ENCODE measurements around the gene ADGB. TPM values are rescaled to one million over a fixed set of nuclear protein-coding genes. Genes with fewer than 3 reads are reported as not detected.

Gene ADGB
- total and polyA plus RNA-seq, 4 donors: 0.23 TPM; not detected in 3

GRCh38 chr6:146739696-146740095, 140.9 kb downstream of the ADGB start:
- no peaks in the 10 kb centered on the region for H3K9me3 ChIP-seq (ENCODE audit: control insufficient read depth in 4 of 4, low read length in 3 of 4)
- H3K27ac ChIP-seq (ENCODE audit: low read depth in 1 of 2, low read length in 2 of 2): no peak overlapping the region
- WGBS: 77% methylated on average over 3 of the region's 3 CpGs
- no peaks in the 10 kb centered on the region for H3K27me3 ChIP-seq (ENCODE audit: control insufficient read depth in 4 of 4, insufficient read depth in 4 of 4, low read length in 3 of 4)
- no peaks in the 10 kb centered on the region for H3K36me3 ChIP-seq (ENCODE audit: control insufficient read depth in 4 of 4, insufficient read depth in 3 of 4, low read depth in 1 of 4, low read length in 3 of 4)
- H3K9ac ChIP-seq (ENCODE audit: low read depth in 1 of 2, low read length in 2 of 2): no peak overlapping the region
- H3K4me1 ChIP-seq (ENCODE audit: control insufficient read depth in 4 of 4, insufficient read depth in 4 of 4, low read length in 3 of 4): no peaks in the 10 kb centered on the region
- no peak for DNase-seq (ENCODE audit: low spot score)
- TF ChIP-seq HNF4G (IDR thresholded peaks at IDR 0.05): no peak
- no peak for TF ChIP-seq EGR1 (IDR thresholded peaks at IDR 0.05; ENCODE audit: low read depth in 2 of 2)
- H3K4me3 ChIP-seq (ENCODE audit: low read depth in 1 of 3, low read length in 3 of 3): no peak overlapping the region

GRCh38 chr6:146741609-146742008, 142.8 kb downstream of the ADGB start:
- TF ChIP-seq HNF4G (IDR thresholded peaks at IDR 0.05) (no peak), EGR1 (IDR thresholded peaks at IDR 0.05; ENCODE audit: low read depth in 2 of 2) (no peak), GABPA (IDR thresholded peaks at IDR 0.05 in 1 of 2, conservative IDR thresholded peaks at IDR 0.05 in 1 of 2) (no peak), MAX (IDR thresholded peaks at IDR 0.05) (no peak), JUND (IDR thresholded peaks at IDR 0.05) (no peak), REST (IDR thresholded peaks at IDR 0.05) (no peak), RXRA (IDR thresholded peaks at IDR 0.05) (no peak), SP1 (IDR thresholded peaks at IDR 0.05) (no peak), TAF1 (conservative IDR thresholded peaks at IDR 0.05) (no peak), YY1 (IDR thresholded peaks at IDR 0.05) (no peak), NR2F2 (IDR thresholded peaks at IDR 0.05) (no peak), FOXA2 (IDR thresholded peaks at IDR 0.05) (no peak), ATF3 (IDR thresholded peaks at IDR 0.05) (no peak), HNF4A (conservative IDR thresholded peaks at IDR 0.05) (no peak), FOXA1 (IDR thresholded peaks at IDR 0.05) (no peak)
- TF ChIP-seq, protein P1, sequence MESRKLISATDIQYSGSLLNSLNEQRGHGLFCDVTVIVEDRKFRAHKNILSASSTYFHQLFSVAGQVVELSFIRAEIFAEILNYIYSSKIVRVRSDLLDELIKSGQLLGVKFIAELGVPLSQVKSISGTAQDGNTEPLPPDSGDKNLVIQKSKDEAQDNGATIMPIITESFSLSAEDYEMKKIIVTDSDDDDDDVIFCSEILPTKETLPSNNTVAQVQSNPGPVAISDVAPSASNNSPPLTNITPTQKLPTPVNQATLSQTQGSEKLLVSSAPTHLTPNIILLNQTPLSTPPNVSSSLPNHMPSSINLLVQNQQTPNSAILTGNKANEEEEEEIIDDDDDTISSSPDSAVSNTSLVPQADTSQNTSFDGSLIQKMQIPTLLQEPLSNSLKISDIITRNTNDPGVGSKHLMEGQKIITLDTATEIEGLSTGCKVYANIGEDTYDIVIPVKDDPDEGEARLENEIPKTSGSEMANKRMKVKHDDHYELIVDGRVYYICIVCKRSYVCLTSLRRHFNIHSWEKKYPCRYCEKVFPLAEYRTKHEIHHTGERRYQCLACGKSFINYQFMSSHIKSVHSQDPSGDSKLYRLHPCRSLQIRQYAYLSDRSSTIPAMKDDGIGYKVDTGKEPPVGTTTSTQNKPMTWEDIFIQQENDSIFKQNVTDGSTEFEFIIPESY (IDR thresholded peaks at IDR 0.05): no peak
- TF ChIP-seq, protein P2, sequence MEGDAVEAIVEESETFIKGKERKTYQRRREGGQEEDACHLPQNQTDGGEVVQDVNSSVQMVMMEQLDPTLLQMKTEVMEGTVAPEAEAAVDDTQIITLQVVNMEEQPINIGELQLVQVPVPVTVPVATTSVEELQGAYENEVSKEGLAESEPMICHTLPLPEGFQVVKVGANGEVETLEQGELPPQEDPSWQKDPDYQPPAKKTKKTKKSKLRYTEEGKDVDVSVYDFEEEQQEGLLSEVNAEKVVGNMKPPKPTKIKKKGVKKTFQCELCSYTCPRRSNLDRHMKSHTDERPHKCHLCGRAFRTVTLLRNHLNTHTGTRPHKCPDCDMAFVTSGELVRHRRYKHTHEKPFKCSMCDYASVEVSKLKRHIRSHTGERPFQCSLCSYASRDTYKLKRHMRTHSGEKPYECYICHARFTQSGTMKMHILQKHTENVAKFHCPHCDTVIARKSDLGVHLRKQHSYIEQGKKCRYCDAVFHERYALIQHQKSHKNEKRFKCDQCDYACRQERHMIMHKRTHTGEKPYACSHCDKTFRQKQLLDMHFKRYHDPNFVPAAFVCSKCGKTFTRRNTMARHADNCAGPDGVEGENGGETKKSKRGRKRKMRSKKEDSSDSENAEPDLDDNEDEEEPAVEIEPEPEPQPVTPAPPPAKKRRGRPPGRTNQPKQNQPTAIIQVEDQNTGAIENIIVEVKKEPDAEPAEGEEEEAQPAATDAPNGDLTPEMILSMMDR (IDR thresholded peaks at IDR 0.05; ENCODE audit: low read depth, low read length, missing input control): no peak
- no peaks in the 10 kb centered on the region for H3K9me3 ChIP-seq (ENCODE audit: control insufficient read depth in 4 of 4, low read length in 3 of 4)
- no peak overlapping the region for H3K9ac ChIP-seq (ENCODE audit: low read depth in 1 of 2, low read length in 2 of 2)
- H3K27ac ChIP-seq (ENCODE audit: low read depth in 1 of 2, low read length in 2 of 2): no peak overlapping the region
- no peaks in the 10 kb centered on the region for H3K27me3 ChIP-seq (ENCODE audit: control insufficient read depth in 4 of 4, insufficient read depth in 4 of 4, low read length in 3 of 4)
- no peaks in the 10 kb centered on the region for H3K36me3 ChIP-seq (ENCODE audit: control insufficient read depth in 4 of 4, insufficient read depth in 3 of 4, low read depth in 1 of 4, low read length in 3 of 4)
- no peaks in the 10 kb centered on the region for H3K4me1 ChIP-seq (ENCODE audit: control insufficient read depth in 4 of 4, insufficient read depth in 4 of 4, low read length in 3 of 4)
- no peak overlapping the region for H3K4me3 ChIP-seq (ENCODE audit: low read depth in 1 of 3, low read length in 3 of 3)
- no peak for DNase-seq (ENCODE audit: low spot score)
